Measurements from ENCODE around the gene AFDN.

- TF ChIP-seq CTCF (conservative IDR thresholded peaks at IDR 0.05; ENCODE audit: low read length) (no peak), EZH2phosphoT487 (IDR thresholded peaks at IDR 0.05; ENCODE audit: borderline replicate concordance) (no peak)
Observed at GRCh38 chr6:168004023-168004422, 177.3 kb downstream of the AFDN start.
